ACC112 (cell line): ENCODE data around the gene LAMA3.

Experiments used
- H2AFZ ChIP-seq: fragments of 200-600 bp; sonication (generic); one replicate; pipeline ENCODE4 v1.6.0; 2017; ENCODE audit warnings: antibody characterized with exemption, low read length; ENCODE audit not compliant: unreplicated experiment
- H3K27ac ChIP-seq: fragments of 200-600 bp; sonication (generic); 2 replicates; pipeline ENCODE4 v1.5.1; 2014; ENCODE audit warnings: low read depth, mild to moderate bottlenecking, antibody characterized with exemption, low read length, moderate library complexity
- H3K27me3 ChIP-seq: fragments of 200-600 bp; sonication (generic); 2 replicates; pipeline ENCODE4 v1.6.1; 2014; ENCODE audit warnings: mild to moderate bottlenecking, antibody characterized with exemption, low read length, moderate library complexity, mixed read lengths; ENCODE audit not compliant: insufficient read depth
- H3K36me3 ChIP-seq: fragments of 200-600 bp; sonication (generic); 2 replicates; pipeline ENCODE4 v1.6.1; 2016; ENCODE audit warnings: mild to moderate bottlenecking, antibody characterized with exemption, low read length, moderate library complexity, mixed read lengths; ENCODE audit not compliant: insufficient read depth
- H3K4me1 ChIP-seq: fragments of 200-600 bp; sonication (generic); one replicate; pipeline ENCODE4 v1.6.1; 2016; ENCODE audit warnings: low read length, mixed read lengths; ENCODE audit not compliant: insufficient read depth, unreplicated experiment, control insufficient read depth
- H3K4me3 ChIP-seq: fragments of 200-600 bp; sonication (generic); 2 replicates; pipeline ENCODE4 v1.5.1; 2014; ENCODE audit warnings: mild to moderate bottlenecking, low read depth, low read length
- H3K79me2 ChIP-seq: fragments of 200-600 bp; sonication (generic); one replicate; pipeline ENCODE4 v1.6.0; 2016; ENCODE audit warnings: low read length; ENCODE audit not compliant: control insufficient read depth, unreplicated experiment, insufficient read depth

Gene LAMA3

DNA sequence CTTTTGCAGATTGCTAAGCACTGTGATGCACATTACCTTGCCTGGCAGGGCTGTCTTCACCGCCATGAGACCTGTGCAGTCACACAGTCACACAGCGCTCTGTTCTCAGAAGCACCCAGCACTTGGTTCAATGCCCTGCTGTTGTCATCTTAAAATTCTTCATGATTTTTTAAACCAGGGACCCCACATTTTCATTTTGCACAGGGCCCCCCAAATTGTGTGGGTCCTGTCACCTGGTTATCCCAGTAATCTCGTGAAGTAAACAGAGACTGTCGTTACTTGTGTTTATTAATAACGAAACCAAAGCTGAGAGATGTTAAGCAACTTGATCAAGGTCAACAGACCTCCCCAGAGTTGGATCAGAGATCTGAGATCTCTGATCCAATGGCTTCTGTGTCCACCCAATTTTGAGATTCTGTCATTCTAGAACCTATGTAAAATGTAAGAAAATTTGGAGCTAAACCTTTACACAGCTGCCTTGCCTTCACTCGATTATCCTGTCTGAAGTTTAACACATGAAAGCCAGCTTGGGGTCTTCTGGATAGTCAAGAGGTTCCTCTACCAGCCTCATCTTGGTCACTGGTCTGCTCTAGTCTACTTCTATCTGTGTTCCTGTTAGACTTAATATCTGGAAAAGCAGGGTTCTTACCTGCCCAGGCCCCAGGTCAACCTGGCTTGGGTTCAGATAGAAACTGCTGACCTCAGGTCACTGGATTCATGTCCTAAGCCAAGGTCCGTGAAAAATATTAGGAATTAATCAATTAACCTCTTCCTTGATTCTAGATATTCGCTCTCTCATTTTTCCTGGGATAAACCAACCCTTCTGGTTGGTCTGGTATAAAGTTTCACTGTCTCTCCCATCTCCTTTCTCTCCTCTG is 311.6 kb downstream of the LAMA3 start:
- H3K36me3 ChIP-seq, result no peaks in the 10 kb centered on the region
- no peak overlapping the region for H3K27ac ChIP-seq
- no peaks in the 10 kb centered on the region for H3K79me2 ChIP-seq
- no peaks in the 10 kb centered on the region for H3K4me1 ChIP-seq
- H3K4me3 ChIP-seq, result no peak overlapping the region
- no peak overlapping the region for H2AFZ ChIP-seq
- no peaks in the 10 kb centered on the region for H3K27me3 ChIP-seq

DNA sequence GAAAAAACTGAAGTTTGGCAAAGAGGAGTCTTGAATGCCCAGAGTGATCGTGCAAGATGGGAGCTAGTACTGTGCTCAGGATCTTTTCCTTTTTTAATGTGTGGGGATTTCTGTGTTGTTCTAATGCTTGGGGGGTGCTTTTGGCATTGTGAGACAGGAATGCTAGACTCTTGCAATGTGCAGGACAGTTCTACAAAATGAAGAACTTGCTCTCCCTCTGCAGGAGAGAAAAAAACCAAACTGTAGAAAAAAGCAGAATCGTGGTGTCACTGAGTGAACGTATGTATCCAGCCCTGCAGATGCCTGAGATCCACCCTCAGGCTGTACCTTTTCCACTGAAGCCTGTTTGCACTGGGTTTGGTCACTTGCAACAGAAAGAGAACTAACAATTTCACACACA is 313.2 kb downstream of the LAMA3 start:
- Histone ChIP-seq H3K27me3 (no peaks in the 10 kb centered on the region), H3K4me3 (no peak overlapping the region), H3K79me2 (no peaks in the 10 kb centered on the region), H3K36me3 (no peaks in the 10 kb centered on the region), H3K27ac (no peak overlapping the region), H3K4me1 (no peaks in the 10 kb centered on the region), H2AFZ (no peak overlapping the region)

DNA sequence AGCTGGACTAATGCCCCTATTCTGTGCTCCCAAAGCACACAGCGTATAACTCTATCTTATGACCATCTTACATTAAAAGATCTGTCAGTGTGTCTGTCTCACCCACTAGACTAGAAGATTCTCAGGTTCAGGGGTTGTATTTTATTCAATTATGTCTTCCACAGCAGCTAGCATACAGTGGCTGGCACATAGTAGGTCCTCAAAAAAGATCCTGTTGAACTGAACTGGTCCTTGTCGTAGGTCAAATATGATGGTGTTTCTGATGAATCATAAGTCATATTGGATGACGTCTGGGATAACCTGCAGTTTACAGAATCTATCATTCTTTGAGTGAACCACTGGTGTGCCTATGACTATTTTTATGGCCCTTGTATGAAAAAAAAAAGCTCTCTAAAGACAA is 314.0 kb downstream of the LAMA3 start:
- Histone ChIP-seq H3K4me3 (no peak overlapping the region), H3K36me3 (no peaks in the 10 kb centered on the region), H3K79me2 (no peaks in the 10 kb centered on the region), H3K4me1 (no peaks in the 10 kb centered on the region), H3K27ac (no peak overlapping the region), H3K27me3 (peaks cover 2% of the 10 kb centered on the region; the same call in 1 of the 2 replicates), H2AFZ (no peak overlapping the region)

DNA sequence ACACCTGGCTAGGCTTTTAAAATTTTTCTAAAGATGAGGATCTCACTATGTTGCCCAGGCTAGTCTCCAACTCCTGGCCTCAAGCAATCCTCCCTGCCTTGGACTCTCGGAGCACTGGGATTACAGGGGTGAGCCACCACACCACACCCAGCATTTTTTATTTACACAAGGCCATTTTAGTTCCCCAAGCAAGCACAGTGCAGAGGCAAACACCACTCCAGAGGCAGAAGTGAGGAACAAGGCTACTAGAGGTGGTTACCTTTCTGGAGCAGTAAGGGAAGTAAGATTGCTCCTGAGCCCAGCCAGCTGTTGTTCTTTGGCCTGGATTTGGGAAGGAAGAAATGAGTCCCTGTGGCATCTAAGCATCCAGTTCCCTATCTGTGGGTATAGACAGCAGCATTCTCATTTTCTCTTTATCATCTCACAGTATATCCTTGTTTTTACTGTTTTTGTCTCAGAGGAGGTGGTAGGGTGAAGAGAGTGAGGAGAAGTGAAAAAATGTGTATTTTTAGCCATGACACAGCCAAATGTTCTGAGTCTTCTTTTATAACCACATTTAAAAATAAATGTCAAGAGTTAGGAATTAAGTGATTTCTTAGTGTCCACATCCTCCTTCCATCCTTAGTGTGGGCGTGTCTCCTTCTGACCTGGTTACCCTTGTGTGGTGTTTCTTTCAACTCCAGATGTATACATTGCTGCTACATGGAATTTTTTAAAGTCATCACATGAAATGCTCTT is 314.8 kb downstream of the LAMA3 start:
- no peaks in the 10 kb centered on the region for H3K4me1 ChIP-seq
- no peaks in the 10 kb centered on the region for H3K79me2 ChIP-seq
- no peak overlapping the region for H2AFZ ChIP-seq
- H3K36me3 ChIP-seq, result no peaks in the 10 kb centered on the region
- H3K27me3 ChIP-seq, result peaks cover 8% of the 10 kb centered on the region
- no peak overlapping the region for H3K4me3 ChIP-seq
- H3K27ac ChIP-seq, result no peak overlapping the region
